Ascending aorta (tissue), 2 donors: Measurements from ENCODE around the gene NCKAP5. TPM values are rescaled to one million over a fixed set of nuclear protein-coding genes. Genes with fewer than 3 reads are reported as not detected.

Source experiments
- DNase-seq, 2 donors: peaks; one replicate each; pipeline ENCODE4 v3.0.0-alpha.2; 2019; ENCODE audit warnings: low spot score in 2 of 2
- H3K27ac ChIP-seq, 2 donors: fragments of 200-600 bp; sonication (generic); one replicate each; pipeline ENCODE4 v1.5.1; 2016 to 2017; ENCODE audit warnings: mild to moderate bottlenecking in 1 of 2
- H3K27me3 ChIP-seq: fragments of 200-600 bp; sonication (generic); one replicate; pipeline ENCODE4 v1.5.1; 2017
- H3K36me3 ChIP-seq, 2 donors: fragments of 200-600 bp; sonication (generic); one replicate each; pipeline ENCODE4 v1.5.1; 2016
- H3K4me1 ChIP-seq, 2 donors: fragments of 200-600 bp; sonication (generic); one replicate each; pipeline ENCODE4 v1.5.1; 2016 to 2017; ENCODE audit warnings: mild to moderate bottlenecking in 1 of 2
- H3K4me3 ChIP-seq, 2 donors: fragments of 200-600 bp; sonication (generic); one replicate each; pipeline ENCODE4 v1.5.1; 2016 to 2017; ENCODE audit warnings: mild to moderate bottlenecking in 1 of 2
- H3K9me3 ChIP-seq, 2 donors: fragments of 200-600 bp; sonication (generic); one replicate each; pipeline ENCODE4 v1.5.1; 2016
- intact Hi-C: fragments of 100-400 bp; cut with DNase I; formaldehyde crosslinking; loops from one replicate; pipeline ENCODE4 v1.15.1; 2023
- total RNA-seq: library from RNA; depleted of rRNA; stranded (reverse); fragments of >200 nt; gene quantifications from one replicate; pipeline ENCODE4 v1.1.0, GENCODE V29; 2016
- TF ChIP-seq, protein P1 (sequence below), 3 experiments: fragments of 200-600 bp in 2 of 3; fragments of 450-650 bp in 1 of 3; sonication (generic) in 2 of 3; IDR thresholded peaks; one replicate each; pipeline ENCODE4 v1.5.1; 2016 to 2019; ENCODE audit warnings: antibody characterized with exemption in 3 of 3, mild to moderate bottlenecking in 1 of 3, moderate library complexity in 1 of 3

The NCKAP5 gene
- total RNA-seq, 1 donor from 2014 or later = 0.75 TPM

DNA sequence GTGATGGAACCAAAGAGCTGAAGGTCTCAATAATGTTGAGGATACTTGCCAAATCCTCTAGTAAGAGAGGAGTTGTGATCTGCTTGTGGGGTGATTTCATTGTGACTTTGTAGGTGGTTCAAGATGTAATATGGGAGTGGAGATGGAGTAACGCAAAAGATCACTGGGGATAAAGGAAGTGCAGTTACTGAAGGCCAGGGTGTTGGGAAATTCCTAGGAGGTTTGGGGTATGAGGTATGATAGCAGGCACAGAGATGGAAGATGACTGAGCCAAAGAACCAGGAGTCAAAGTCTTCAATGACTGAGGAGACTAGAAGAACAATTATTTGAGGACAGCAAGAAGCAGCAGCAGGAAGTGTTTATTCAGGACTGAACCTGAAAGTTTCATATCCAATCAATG lies 222.6 kb downstream of the NCKAP5 start:
- intact Hi-C loops = no loop called here
- Histone ChIP-seq H3K4me1 (no peaks in the 10 kb centered on the region), H3K27ac (no peak overlapping the region), H3K27me3 (no peaks in the 10 kb centered on the region), H3K4me3 (no peak overlapping the region), H3K36me3 (no peaks in the 10 kb centered on the region), H3K9me3 (no peaks in the 10 kb centered on the region)
- no peak for DNase-seq
- TF ChIP-seq, protein P1, sequence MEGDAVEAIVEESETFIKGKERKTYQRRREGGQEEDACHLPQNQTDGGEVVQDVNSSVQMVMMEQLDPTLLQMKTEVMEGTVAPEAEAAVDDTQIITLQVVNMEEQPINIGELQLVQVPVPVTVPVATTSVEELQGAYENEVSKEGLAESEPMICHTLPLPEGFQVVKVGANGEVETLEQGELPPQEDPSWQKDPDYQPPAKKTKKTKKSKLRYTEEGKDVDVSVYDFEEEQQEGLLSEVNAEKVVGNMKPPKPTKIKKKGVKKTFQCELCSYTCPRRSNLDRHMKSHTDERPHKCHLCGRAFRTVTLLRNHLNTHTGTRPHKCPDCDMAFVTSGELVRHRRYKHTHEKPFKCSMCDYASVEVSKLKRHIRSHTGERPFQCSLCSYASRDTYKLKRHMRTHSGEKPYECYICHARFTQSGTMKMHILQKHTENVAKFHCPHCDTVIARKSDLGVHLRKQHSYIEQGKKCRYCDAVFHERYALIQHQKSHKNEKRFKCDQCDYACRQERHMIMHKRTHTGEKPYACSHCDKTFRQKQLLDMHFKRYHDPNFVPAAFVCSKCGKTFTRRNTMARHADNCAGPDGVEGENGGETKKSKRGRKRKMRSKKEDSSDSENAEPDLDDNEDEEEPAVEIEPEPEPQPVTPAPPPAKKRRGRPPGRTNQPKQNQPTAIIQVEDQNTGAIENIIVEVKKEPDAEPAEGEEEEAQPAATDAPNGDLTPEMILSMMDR (IDR thresholded peaks at IDR 0.05) = no peak

DNA sequence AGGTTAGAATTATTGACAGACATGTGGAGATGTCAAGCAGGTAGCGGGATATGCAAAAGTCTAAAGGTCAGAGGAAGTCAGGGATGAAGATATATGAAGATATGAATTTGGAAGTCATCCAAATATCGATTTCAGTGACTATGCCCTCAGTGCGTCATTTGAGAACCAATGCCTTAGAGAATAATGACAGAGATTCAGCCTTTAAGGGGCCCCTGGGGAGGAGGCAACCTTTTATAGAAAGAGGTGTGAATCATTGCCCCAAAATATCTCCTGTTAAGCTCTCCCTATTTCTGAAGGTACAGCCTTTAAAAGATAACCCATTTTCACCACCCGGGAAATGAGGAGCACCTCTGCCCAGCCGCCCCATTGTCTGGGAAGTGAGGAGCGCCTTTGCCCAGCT lies 223.4 kb downstream of the NCKAP5 start:
- intact Hi-C loops = no loop called here
- Histone ChIP-seq H3K4me1 (no peaks in the 10 kb centered on the region), H3K4me3 (no peak overlapping the region), H3K27ac (no peak overlapping the region), H3K36me3 (no peaks in the 10 kb centered on the region), H3K27me3 (no peaks in the 10 kb centered on the region), H3K9me3 (no peaks in the 10 kb centered on the region)
- DNase-seq = no peak
- TF ChIP-seq, protein P1 (IDR thresholded peaks at IDR 0.05) = no peak

DNA sequence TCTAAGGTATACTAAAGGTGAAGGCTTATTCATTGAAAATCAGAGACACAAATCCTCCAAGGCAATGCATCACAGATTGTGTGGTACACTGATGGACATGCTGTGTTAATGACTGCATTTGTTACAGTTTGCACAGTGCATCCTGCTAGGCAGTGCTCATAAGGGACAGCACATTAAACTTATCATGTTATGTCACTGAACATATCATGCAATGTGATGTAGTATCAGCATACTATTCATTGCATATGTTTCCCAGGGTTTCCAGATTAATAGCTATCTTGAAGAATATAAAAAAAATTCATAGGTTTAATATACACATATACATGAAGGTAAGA lies 225.3 kb downstream of the NCKAP5 start:
- intact Hi-C loops = no loop called here
- TF ChIP-seq, protein P1 (IDR thresholded peaks at IDR 0.05) = no peak
- Histone ChIP-seq H3K9me3 (no peaks in the 10 kb centered on the region), H3K27ac (no peak overlapping the region), H3K36me3 (no peaks in the 10 kb centered on the region), H3K4me3 (no peak overlapping the region), H3K27me3 (no peaks in the 10 kb centered on the region), H3K4me1 (no peaks in the 10 kb centered on the region)
- DNase-seq = no peak

DNA sequence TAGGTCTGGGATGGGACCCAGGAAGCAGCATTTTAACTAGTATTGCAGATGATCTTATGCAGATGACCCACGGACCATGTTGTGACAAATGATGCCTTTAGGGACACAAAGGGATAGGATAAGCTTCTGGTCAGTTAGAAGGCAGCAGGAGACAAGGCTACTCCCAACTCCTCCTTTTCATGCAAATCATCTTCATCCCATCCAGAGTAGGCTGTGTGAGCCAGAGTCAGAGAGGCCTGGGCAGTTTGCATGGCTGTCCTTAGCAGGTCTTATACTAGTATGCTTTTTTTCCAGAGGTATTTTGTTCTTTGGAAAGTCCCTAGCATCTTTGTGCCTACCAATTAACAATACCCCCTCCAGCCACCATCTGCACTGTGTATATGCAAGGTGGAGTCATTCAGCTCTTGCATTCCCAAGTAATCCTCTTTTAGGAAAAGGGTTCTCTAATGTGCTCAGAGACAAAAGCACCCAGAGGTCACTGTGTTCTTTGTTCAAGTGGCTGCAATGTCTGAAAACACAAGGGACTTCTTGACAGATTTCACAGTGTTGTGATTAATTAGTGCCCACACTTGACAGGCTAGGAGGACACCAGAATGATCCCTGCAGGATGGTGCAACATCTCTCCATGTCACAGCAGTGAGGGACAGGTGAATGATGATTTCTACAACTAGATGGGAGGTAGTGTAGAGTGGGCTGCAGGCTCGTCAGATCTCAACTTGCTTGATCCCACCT lies 225.8 kb downstream of the NCKAP5 start:
- intact Hi-C loops = no loop called here
- no peaks in the 10 kb centered on the region for H3K27me3 ChIP-seq
- H3K36me3 ChIP-seq = no peaks in the 10 kb centered on the region
- no peaks in the 10 kb centered on the region for H3K9me3 ChIP-seq
- no peak overlapping the region for H3K27ac ChIP-seq
- H3K4me1 ChIP-seq = no peaks in the 10 kb centered on the region
- TF ChIP-seq, protein P1 (IDR thresholded peaks at IDR 0.05) = no peak
- H3K4me3 ChIP-seq = no peak overlapping the region
- DNase-seq = no peak

DNA sequence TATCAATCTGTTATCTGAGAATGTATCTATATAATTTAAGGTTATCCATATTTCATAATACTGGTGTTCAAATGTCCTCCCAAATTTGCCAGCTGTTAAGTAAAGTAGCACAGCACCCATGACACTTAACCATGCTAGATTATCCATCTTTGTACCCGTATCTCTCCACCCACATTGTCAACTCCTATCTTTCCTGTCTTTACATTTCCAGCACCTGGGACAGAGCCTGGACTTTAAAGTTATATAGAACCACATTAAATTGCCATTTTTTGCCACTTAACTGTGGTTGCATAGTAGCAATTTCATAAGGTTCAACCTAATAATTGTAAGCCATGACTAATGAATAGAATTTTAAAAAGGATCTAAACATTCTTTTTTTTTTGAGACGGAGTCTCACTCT lies 226.7 kb downstream of the NCKAP5 start:
- intact Hi-C loops = no loop called here
- H3K27ac ChIP-seq = no peak overlapping the region
- no peak for DNase-seq
- H3K4me1 ChIP-seq = no peaks in the 10 kb centered on the region
- no peaks in the 10 kb centered on the region for H3K27me3 ChIP-seq
- TF ChIP-seq, protein P1 (IDR thresholded peaks at IDR 0.05) = no peak
- H3K9me3 ChIP-seq = no peaks in the 10 kb centered on the region
- H3K36me3 ChIP-seq = no peaks in the 10 kb centered on the region
- H3K4me3 ChIP-seq = no peak overlapping the region

DNA sequence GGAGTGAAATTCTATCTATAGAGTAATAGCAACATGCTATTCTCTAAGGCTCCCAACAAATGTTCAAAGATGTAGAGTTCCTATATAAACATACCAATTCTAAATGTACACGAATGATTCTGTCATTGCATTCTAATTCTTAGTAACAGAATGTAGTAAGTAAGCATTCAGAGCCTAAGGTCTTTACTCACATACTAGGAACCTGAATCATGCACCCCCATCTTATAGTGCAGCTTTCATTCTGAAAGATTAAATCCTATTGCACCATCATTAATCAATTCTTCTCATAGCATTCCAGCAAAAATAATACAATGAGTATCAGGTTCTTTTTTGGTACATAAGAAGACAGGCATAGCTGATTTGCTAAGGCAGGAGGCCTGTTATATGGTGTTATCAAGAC lies 230.0 kb downstream of the NCKAP5 start:
- no peak overlapping the region for H3K27ac ChIP-seq
- no peaks in the 10 kb centered on the region for H3K36me3 ChIP-seq
- no peaks in the 10 kb centered on the region for H3K27me3 ChIP-seq
- no peak for DNase-seq
- H3K4me3 ChIP-seq = no peak overlapping the region
- intact Hi-C loops = no loop called here
- TF ChIP-seq, protein P1 (IDR thresholded peaks at IDR 0.05) = no peak
- H3K4me1 ChIP-seq = no peaks in the 10 kb centered on the region
- H3K9me3 ChIP-seq = no peaks in the 10 kb centered on the region
